ENCODE results near the gene PTPRG.

Gene PTPRG

GRCh38 chr3:61578667-61579367, 17.4 kb downstream of the PTPRG start:
- peak overlapping the region; percentile 46 for H3K27ac ChIP-seq
- TF ChIP-seq ZFX (IDR thresholded peaks at IDR 0.05): no peak
- no peak for TF ChIP-seq CTCF (conservative IDR thresholded peaks at IDR 0.05)

- H3K27ac ChIP-seq: no peak overlapping the region; the same call in 1 of the 2 replicates
- TF ChIP-seq ZFX (IDR thresholded peaks at IDR 0.05): no peak
- no peak for TF ChIP-seq CTCF (conservative IDR thresholded peaks at IDR 0.05)
These were observed 18.3 kb downstream of the PTPRG start for GRCh38 chr3:61579685-61580084.

GRCh38 chr3:61580982-61581643, 19.7 kb downstream of the PTPRG start:
- TF ChIP-seq ZFX (IDR thresholded peaks at IDR 0.05) (no peak), CTCF (conservative IDR thresholded peaks at IDR 0.05) (no peak)
- H3K27ac ChIP-seq: no peak overlapping the region

DNA sequence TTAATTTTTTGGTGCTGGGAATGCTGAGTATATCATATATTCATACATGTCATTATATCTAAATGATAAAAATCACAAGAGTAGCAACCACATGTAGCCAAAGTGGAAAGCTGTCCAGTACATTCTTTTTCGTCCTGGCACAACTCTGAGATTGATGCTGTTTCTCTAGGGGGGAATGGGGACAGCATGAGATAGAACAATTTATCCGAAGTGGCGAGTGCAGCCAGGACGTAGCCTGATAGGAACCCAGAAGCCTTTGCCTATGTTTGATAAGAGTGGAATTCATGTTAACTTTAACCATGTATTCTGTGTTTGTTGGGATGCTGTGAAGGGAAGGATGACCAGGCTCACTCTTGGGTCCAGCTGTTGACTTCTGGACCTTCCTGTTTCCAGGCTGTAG, 20.9 kb downstream of the PTPRG start:
- TF ChIP-seq CTCF (conservative IDR thresholded peaks at IDR 0.05) (no peak), ZFX (IDR thresholded peaks at IDR 0.05) (no peak)
- no peak overlapping the region for H3K27ac ChIP-seq

GRCh38 chr3:61582846-61583245, 21.5 kb downstream of the PTPRG start:
- TF ChIP-seq ZFX (IDR thresholded peaks at IDR 0.05): no peak
- TF ChIP-seq CTCF (conservative IDR thresholded peaks at IDR 0.05): no peak
- no peak overlapping the region for H3K27ac ChIP-seq

DNA sequence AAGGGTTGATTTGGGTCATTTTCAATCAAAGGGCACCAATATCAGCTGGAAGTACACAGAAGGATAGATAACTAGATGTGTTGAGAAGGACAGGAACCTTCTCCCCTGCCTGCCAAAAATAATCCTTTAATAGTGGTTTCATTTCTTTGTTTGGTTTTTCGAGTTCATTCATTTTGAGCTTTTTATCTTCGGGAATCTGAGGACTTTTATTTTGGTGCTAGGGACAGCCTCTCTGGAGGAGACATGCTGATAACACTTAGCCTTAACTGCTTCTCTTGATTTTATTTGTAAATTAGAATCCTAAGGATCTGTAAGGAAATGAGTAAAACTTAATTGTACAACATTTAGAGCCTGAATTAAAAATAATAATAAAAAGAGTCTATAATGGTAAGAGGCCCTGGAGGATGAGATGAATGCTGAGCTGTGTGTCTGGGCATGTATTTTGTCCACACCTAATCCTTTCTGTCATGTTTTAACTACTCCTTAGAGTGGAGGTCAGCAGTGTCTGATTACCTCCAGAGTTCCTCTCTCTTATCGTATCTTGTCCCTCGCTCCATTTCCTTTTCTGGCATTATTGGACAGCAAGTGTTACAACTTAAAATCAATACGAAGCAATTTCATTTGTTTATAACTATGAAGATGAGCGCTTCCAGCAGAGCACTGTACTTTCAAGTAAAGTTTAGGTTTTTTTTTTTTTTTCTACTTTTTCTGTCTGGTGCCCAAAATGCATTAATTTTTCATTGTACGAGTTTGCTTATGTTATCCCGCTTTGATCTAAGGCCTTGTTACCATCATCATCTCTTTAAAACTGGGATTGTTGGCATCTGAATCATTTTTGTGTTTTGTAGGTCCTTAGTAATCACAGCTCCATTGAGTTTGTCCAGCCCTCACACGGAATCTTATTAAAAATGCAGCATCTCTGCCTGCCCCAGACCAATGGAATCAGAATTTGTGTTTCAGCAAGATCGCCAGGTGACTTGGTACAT, 22.8 kb downstream of the PTPRG start:
- H3K27ac ChIP-seq: no peak overlapping the region
- TF ChIP-seq ZFX (IDR thresholded peaks at IDR 0.05) (no peak), CTCF (conservative IDR thresholded peaks at IDR 0.05) (no peak)
